ENCODE data around the gene RAB7B.

The RAB7B gene

GRCh38 chr1:205972491-205973168, 30.6 kb downstream of the RAB7B start:
- ATAC-seq, result no peak

GRCh38 chr1:205972081-205972480, 31.1 kb downstream of the RAB7B start:
- ATAC-seq, result no peak

DNA sequence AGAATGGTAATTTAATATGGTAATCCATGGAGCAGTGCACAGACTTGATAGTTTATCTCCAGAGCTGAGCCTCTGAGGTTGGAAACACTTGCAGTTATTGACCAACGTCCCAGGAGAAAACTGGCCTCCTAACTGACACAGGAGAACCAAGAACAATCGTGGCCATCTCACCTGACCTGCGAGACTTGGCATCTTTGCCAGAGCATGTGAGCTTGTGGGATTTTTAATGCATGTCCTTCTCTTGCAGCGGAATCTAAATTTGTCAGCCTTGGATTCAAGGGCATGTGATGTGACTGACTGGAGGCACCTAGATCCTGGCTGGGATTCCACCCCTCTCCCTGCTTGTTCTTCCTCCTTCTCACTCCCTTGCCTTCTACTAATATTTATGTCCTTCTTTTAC, 32.1 kb downstream of the RAB7B start:
- no peak for ATAC-seq

GRCh38 chr1:205970486-205970885, 32.7 kb downstream of the RAB7B start:
- no peak for ATAC-seq

GRCh38 chr1:205969229-205969628, 34.0 kb downstream of the RAB7B start:
- ATAC-seq, result no peak

DNA sequence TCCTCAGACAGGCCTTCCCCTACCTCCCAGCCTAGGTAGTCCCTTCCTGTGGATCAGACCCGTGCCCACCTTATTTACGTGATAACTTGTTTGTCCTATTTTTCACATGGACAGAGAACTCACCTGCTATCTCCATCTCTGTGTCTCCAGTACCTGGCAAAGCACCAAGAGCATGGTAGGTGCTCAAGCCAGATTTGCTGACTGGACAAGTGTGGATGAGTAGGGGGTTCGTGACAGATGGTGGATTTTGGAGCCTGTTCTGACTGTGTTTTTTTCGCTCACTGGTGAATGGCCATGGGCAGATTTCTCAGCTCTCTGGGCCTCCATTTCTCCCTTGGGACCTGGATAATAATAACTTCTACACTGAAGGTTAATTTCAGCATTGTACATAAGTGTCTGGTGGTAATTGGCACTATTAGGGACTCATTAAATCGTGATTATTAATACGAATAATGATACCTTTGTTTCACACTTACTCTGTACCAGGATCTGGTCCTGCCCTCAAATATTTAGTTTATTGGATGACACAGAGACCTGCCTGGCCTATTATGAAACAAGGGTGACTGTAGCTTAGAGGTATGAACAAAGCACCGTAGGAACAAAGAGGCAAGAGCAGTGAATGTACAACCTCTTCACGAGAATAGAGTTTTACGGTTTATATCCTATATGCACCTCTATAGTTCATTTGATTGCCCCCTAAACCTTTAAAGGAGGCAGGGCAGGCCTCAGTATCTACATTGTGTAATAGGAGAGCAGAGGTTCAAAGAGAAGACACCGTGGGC, 35.5 kb downstream of the RAB7B start:
- ATAC-seq, result no peak

DNA sequence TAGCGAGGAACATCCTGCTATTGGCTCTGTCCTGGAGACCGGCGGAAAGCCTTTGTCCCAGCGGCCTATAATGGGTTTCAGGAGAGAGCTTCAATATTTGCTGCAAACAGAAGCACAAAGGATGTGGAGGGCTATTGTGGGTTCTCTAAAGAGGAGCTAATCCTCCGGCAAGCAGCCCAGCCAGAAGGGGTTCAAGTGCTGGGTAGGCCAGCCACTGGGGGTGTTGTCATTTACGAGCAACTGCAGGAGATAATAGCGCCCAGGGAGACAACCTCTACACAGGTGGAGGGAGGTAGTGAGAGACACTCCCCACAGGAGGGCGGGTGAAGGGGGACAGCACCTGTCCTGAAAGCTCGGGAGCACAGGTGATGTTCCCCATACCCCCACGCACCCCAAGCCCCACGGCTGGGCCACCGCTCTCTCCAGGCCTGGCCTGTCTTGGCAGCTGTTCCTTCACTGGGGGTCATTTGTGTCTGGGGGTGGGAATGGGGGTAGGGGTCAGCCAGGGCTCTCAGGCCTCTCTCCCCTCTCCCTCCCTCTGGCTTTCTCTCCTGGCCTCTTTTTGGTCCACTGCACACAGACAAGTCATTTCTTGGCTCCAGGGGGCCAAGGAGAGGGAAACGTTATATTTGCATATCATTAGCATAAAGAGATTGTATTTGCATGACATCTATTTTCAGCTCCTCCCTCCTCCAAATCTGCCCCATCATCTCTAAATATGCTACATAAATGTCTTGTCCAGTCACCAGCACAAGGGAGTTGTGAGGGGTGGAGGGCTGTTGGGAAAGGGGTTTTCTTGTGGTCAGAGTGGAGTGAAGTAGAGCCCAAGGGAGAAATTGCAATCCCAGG, 37.9 kb downstream of the RAB7B start:
- no peak for ATAC-seq

GRCh38 chr1:205963352-205964155, 39.6 kb downstream of the RAB7B start:
- no peak for ATAC-seq

DNA sequence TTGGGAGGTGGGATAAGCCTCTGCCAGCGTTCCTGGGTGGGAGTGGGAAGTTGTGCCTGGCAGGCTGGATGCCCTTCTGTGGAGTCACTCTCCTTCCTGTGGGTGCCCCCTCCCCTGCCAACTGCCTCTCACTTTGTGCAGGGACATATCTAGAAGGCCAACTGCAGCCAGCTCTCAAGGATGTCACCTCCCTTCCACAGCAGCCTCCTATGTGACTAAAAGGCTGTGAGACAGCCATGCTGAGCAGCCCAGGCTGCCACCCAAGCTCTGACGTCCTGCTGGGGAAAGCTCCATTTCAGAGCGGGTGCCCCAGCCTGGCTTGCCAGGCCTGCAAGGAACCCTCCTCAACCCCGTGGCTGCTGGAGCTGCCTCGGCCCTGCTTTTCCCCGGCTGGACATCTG, 40.4 kb downstream of the RAB7B start:
- ATAC-seq, result no peak

DNA sequence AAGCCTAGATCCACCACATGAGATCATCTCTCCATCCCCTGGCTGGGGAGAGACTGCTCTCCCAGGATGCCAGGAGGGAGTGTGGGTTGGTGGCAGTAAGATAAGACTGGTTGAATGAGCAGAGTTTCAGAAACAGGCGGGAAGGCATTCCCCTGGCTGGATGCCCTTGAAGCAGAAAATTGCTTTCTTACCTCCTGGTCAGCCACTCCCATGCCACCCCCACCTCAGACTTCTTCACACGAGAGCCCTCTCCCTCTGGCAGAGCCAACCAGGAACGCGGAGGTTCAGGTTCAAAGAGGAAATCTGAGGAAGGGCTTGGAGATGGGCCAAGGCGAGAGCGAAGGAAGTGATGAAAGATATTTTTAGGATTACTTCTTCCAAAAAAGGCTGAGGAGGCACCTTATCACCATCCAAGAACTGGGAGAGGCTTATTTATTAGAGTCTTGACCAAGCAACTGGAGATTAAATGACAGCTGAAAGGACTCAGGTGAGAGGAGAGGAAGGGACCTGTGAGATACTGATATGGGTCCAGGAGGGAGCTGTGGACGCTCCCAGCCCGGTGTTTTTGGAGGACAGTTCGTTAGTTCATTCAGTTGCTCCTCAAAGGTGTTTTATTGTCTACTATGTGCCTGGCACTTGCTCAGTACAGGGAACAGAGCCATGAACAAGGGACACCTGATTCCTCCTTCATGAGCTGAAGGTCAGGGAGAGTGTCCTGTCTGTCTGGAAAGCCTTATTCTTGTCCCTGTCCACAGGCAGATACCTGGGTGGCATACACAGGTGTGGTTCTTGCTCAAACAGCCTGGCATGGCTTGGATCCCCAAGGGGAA, 41.0 kb downstream of the RAB7B start:
- no peak for ATAC-seq

DNA sequence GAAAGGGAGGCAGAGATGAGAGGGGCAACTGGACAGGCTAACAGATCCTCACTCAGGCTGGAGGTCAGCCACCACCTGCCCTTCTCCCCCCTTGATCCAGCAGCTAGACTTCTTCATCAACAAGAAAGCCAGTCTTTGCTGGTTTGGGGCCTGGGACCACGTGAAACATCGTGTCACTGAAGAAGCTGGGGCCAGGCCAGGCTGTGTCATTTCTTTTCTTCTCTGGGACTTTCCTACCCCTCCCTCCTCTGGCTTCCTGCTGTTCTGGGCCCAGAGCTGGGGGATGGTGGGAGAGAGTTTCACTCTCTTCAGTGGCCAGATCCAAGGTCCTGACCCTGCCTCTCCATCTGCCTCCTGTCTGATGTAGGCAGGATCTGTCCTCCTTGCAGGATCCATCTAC, 41.8 kb downstream of the RAB7B start:
- no peak for ATAC-seq

- no peak for ATAC-seq
Observed at GRCh38 chr1:205959789-205960188, 43.4 kb downstream of the RAB7B start.

DNA sequence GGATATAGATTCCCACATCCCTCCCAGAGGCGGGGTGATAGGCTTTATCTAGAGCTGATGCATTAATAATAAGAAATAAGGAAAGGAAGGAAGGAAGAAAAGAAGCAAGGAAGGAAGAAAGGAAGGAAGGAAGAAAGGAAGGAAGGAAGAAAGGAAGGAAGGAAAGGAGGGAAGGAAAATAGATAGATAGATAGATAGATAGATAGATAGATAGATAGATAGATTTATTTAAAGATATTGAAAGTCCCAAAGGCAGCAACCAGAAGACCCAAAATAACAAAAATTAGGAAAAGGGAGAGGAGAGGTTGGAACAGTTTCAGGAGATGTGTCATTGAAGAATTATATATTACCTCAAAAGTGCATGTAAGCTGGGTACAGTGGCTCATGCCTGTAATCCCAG, 47.7 kb downstream of the RAB7B start:
- ATAC-seq, result no peak

- no peak for ATAC-seq
Observed at GRCh38 chr1:205954819-205955404, 48.3 kb downstream of the RAB7B start.

DNA sequence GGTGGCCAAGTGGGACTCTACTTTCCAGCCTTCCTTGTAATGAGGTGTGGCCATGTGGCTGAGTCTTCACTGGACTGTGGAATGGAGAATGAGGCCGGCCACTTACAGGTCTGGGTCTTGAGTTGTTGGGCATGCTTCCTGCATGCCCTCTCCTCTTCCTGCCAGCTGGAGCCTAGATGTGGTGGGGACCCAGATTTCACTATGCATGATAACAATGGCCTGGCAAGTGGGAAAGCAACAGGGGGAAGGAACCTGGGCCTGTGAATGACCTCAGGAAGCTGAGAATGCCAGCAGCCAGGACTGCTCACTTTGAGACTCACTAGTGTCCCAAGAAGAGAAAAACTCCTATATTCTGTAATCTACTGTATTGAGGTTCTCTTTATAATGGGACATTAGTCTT, 51.4 kb downstream of the RAB7B start:
- no peak for ATAC-seq

DNA sequence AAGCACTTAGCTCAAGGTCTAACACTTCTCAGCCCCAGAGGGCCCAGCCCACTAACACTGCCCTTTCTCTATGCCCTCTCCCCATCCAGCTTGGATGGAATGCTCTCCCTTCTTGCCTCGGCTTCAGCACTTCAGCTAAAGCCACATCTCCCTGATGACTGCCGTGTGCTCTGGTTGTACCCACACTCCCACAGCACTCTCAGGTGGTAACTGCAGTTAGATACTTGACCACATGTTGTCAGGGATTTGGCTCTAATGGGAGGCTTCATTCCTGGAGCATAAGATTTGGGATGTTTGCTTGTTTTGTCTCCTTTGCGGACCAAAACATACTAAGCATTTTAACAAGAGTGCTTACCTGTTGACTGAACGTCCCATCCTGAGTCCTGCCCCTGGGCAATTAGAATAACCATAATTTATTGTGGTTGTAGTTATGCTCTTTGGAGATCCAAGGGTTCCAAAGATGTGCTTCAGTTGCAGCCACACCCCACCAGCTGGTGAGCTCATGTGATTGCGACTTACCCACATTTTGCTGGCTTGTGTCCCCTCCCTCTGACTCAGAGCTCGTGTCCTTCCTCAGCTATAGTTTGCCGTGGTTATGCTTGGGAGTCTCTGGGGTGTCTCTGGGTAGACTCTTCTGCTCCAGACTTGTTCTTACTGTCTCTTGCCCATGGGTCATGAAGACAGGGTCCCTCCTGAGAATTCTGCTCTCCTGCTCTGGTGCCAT, 52.2 kb downstream of the RAB7B start:
- no peak for ATAC-seq

DNA sequence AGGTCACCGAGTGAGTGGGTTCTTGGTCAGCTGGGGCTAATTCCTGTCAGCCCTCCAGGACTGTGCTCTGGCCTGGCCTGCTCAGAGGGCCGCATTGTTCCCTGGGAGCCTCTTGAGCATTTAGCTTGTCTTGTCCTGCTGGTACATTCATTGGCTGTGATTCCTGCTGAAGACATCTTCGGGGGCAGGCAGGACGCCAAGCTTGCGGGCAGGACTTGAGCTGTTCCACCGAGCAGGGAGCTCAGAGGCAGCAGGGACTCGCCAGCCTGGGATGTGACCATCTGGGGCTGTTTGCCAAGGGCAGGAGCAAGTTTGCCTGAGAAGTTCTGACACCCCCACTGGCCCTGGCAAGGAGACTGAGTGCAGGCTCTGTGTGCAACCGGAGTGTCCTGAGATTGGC, 52.9 kb downstream of the RAB7B start:
- ATAC-seq, result no peak

GRCh38 chr1:205949753-205950152, 53.4 kb downstream of the RAB7B start:
- ATAC-seq, result no peak

DNA sequence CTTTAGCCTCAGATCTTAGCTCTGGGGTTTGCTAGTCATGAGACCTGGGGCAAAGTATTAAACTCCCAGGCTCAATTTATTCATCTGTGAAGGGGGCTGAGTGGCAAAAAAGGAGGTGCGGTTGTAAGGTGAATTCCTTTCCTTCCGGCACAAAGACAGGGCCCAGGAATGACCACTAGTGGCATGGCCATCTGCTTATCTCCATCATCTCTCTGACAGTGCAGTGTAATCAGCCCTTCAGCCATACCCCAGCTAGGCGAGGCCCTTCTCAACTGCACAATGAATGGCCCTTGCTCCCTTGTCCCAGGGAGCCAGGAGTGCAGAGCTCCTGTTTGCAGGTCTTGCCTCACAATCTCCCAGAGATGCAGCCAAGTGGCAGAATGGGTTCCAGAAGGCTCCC, 54.3 kb downstream of the RAB7B start:
- no peak for ATAC-seq

- ATAC-seq, result no peak
Observed at GRCh38 chr1:205948039-205948438, 55.2 kb downstream of the RAB7B start.

DNA sequence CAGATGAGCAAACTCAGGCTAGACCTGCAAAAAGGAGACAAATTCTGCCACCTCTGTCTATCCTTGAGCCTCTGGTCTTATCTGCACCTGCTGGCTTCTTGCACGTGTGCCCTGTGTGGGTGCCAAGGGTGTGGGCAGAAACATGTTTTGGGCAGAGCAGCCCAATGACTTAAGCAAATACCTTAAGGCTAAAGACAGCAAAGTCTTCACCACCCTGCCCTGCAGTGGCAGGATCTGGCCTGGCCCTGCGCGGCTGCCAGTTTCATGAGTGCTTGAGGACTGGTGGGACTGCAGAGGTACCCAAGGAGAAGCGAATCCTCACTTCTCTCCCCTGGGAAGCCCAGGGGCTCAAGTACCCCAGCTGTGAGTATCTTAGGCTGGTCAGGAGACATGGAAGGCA, 56.2 kb downstream of the RAB7B start:
- no peak for ATAC-seq
